Keratinocyte (primary cell): ENCODE results near the gene PPP1R14B. TPM values are rescaled to one million over a fixed set of nuclear protein-coding genes. Genes with fewer than 3 reads are reported as not detected.

Experiments
- DNase-seq: peaks from one replicate; pipeline ENCODE4 v3.0.0-alpha.2; 2011; ENCODE audit warnings: low read depth, missing footprints, low spot score
- FAIRE-seq: peaks from 2 replicates; lab custom pipeline; 2011; peaks lifted over from hg19 to GRCh38; lab: Jason Lieb, UNC
- H2AFZ ChIP-seq: 2 replicates; pipeline ENCODE4 v1.6.0; 2012; ENCODE audit warnings: low read length, control low read depth, inconsistent platforms; ENCODE audit not compliant: control insufficient read depth
- H3K27ac ChIP-seq: 2 replicates; pipeline ENCODE4 v1.5.1; 2011; ENCODE audit warnings: low read length; ENCODE audit not compliant: control insufficient read depth, insufficient read depth
- H3K27me3 ChIP-seq: 3 replicates; pipeline ENCODE4 v1.6.0; 2011; ENCODE audit warnings: low read length; ENCODE audit not compliant: control insufficient read depth, insufficient read depth; ENCODE audit errors: extremely low read depth
- H3K36me3 ChIP-seq, 2 experiments: 2 replicates in 1 of 2; 3 replicates in 1 of 2; pipeline ENCODE4 v1.5.1; 2011; ENCODE audit warnings: low read length in 2 of 2, mild to moderate bottlenecking in 1 of 2; ENCODE audit not compliant: control insufficient read depth in 2 of 2, insufficient read depth in 2 of 2; ENCODE audit errors: extremely low read depth in 1 of 2
- H3K4me1 ChIP-seq: 3 replicates; pipeline ENCODE4 v1.5.1; 2011; ENCODE audit warnings: low read length; ENCODE audit not compliant: control insufficient read depth, insufficient read depth; ENCODE audit errors: extremely low read depth
- H3K4me2 ChIP-seq: 3 replicates; pipeline ENCODE4 v1.6.0; 2011; ENCODE audit warnings: low read depth, low read length; ENCODE audit not compliant: control insufficient read depth, insufficient read depth; ENCODE audit errors: extremely low read depth
- H3K4me3 ChIP-seq, 3 experiments: fragments of 200-600 bp in 1 of 3; sonication (generic) in 1 of 3; 2 replicates in 2 of 3; 3 replicates in 1 of 3; pipeline ENCODE4 v1.5.1; 2011 to 2016; ENCODE audit warnings: low read length in 3 of 3, mild to moderate bottlenecking in 3 of 3, control low read depth in 2 of 3, inconsistent platforms in 1 of 3, low read depth in 1 of 3, mixed read lengths in 1 of 3, mixed run types in 1 of 3, moderate library complexity in 1 of 3; ENCODE audit not compliant: control insufficient read depth in 2 of 3, insufficient read depth in 2 of 3; ENCODE audit errors: extremely low read depth in 1 of 3
- H3K79me2 ChIP-seq: 2 replicates; pipeline ENCODE4 v1.6.0; 2012; ENCODE audit warnings: low read length; ENCODE audit not compliant: control insufficient read depth, insufficient read depth
- H3K9ac ChIP-seq: 3 replicates; pipeline ENCODE4 v1.6.0; 2011; ENCODE audit warnings: low read length; ENCODE audit not compliant: control insufficient read depth, insufficient read depth; ENCODE audit errors: extremely low read depth
- H3K9me1 ChIP-seq: 3 replicates; pipeline ENCODE4 v1.6.0; 2011; ENCODE audit warnings: low read length; ENCODE audit not compliant: control insufficient read depth, insufficient read depth; ENCODE audit errors: extremely low read depth
- H3K9me3 ChIP-seq: 2 replicates; pipeline ENCODE4 v1.5.1; 2012; ENCODE audit warnings: low read depth, low read length; ENCODE audit not compliant: control insufficient read depth
- H4K20me1 ChIP-seq: 3 replicates; pipeline ENCODE4 v1.6.0; 2011; ENCODE audit warnings: low read length; ENCODE audit not compliant: control insufficient read depth, insufficient read depth; ENCODE audit errors: extremely low read depth
- CTCF ChIP-seq, 3 experiments: IDR thresholded peaks in 1 of 3; conservative IDR thresholded peaks in 1 of 3; optimal IDR thresholded peaks in 1 of 3; 2 replicates in 2 of 3; 3 replicates in 1 of 3; pipeline versions ENCODE3 to v1.5.1; 2011; ENCODE audit warnings: low read length in 3 of 3, mild to moderate bottlenecking in 3 of 3, moderate library complexity in 2 of 3, control low read depth in 1 of 3, inconsistent platforms in 1 of 3; ENCODE audit not compliant: insufficient read depth in 2 of 3; ENCODE audit errors: extremely low read depth in 1 of 3
- EZH2 ChIP-seq: IDR thresholded peaks from one replicate; pipeline ENCODE4 v1.6.1; 2012; ENCODE audit warnings: inconsistent platforms, mild to moderate bottlenecking, low read length, moderate library complexity
- dilution Hi-C: fragments of 300-500 bp; cut with MboI; formaldehyde crosslinking; loops from one replicate; pipeline ENCODE4 v1.7.0; 2020; ENCODE audit warnings: low sequenced_read_pairs; ENCODE audit not compliant: extremely low pct_ligation_motif_present
- polyA plus RNA-seq, 5 experiments: library from polyadenylated mRNA; depleted of rRNA in 3 of 5; stranded (reverse) in 3 of 5; stranded (forward) in 1 of 5; unstranded in 1 of 5; fragments of >200 nt; gene quantifications; 1 replicate in 1 of 5; 2 replicates in 3 of 5; 3 replicates in 1 of 5; pipeline versions ENCODE4 v1.2.1 to v1.2.3, GENCODE V29; 2011 to 2012; ENCODE audit warnings: missing spikeins in 2 of 5, low read depth in 1 of 5, low replicate concordance in 1 of 5

Gene PPP1R14B
- polyA plus RNA-seq, 1 donor (not counting 4 experiments of a cell fraction or from before 2014, with no cell fraction given) = 208 TPM

- DNase-seq (no peak), FAIRE-seq (no peak)
- peak overlapping the region; percentile 90 for H3K9ac ChIP-seq
- H2AFZ ChIP-seq = no peak overlapping the region
- dilution Hi-C loops = no loop called here
- H3K36me3 ChIP-seq = peaks cover 19 to 30% of the 10 kb centered on the region in 2 experiments
- peaks cover 37% of the 10 kb centered on the region for H3K79me2 ChIP-seq
- peaks cover 21% of the 10 kb centered on the region for H3K4me1 ChIP-seq
- no peak overlapping the region for H3K27ac ChIP-seq
- H3K9me3 ChIP-seq = no peaks in the 10 kb centered on the region
- TF ChIP-seq EZH2 (no peak), CTCF (optimal IDR thresholded peaks at IDR 0.05 in 1 of 3, IDR thresholded peaks at IDR 0.05 in 1 of 3, conservative IDR thresholded peaks at IDR 0.05 in 1 of 3; ENCODE audit: extremely low read depth in 1 of 3, insufficient read depth in 2 of 3, low read length in 3 of 3) (no peak)
- peak overlapping the region; percentile 87 for H3K4me2 ChIP-seq
- H4K20me1 ChIP-seq = peaks cover 8% of the 10 kb centered on the region
- H3K27me3 ChIP-seq = no peaks in the 10 kb centered on the region
- H3K9me1 ChIP-seq = no peaks in the 10 kb centered on the region
- peak overlapping the region; percentile 77 to 96 (median 96) for H3K4me3 ChIP-seq
Observed at GRCh38 chr11:64253043-64253442, 6.3 kb upstream of the PPP1R14B start.

DNA sequence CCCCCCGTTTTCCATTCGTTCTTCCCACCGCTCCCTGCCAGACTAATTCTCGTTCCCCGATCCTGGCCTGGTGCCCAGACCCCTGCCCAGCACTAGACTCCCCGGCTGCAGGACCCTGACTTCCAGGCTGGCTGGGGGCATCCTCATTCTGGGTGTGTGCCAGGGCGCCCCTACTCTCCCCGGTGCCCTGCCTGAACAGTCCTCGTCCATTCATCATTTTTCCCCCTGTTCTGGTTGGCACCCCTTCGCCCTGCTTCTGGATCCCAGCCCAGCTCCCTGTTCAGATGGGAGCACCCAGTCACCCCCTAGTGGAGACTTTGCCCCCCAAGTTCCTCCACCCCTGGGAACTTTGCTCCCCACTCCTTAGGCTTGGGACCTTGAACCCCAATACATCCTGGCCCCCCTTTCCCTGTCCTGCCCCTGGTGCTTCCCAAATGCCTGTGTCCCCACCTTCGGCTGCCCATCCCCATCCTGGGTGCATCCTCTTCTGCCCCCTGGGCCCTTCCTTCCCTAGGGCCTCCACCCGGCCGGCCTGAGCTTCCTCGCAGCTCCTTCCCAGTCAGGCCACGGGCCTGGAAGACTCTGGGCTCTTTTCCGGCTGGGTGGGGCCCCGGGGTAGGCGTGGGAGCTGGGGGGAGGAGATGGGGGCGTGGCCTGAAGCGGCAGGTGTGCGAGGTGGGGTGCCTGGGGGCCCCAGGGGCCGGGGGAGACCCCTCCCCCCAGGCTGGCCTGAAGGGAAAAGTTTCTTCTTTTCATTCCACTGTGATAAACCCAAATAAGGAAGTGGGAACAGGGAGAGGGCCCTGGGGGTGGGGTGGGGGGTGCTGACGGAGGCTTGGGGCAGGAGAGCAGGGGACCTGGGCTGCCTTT, 5.5 kb upstream of the PPP1R14B start:
- H3K27me3 ChIP-seq = no peaks in the 10 kb centered on the region
- FAIRE-seq (no peak), DNase-seq (no peak)
- no peaks in the 10 kb centered on the region for H3K9me3 ChIP-seq
- peaks cover 37% of the 10 kb centered on the region for H3K79me2 ChIP-seq
- no peak for TF ChIP-seq EZH2
- TF ChIP-seq CTCF (optimal IDR thresholded peaks at IDR 0.05 in 1 of 3, IDR thresholded peaks at IDR 0.05 in 1 of 3, conservative IDR thresholded peaks at IDR 0.05 in 1 of 3; ENCODE audit: extremely low read depth in 1 of 3, insufficient read depth in 2 of 3, low read length in 3 of 3) = peak in 2 of 3 experiments; percentile 40 to 67
- peaks cover 8% of the 10 kb centered on the region for H4K20me1 ChIP-seq
- peak overlapping the region; percentile 77 to 96 (median 96) for H3K4me3 ChIP-seq
- no peaks in the 10 kb centered on the region for H3K9me1 ChIP-seq
- H2AFZ ChIP-seq = no peak overlapping the region
- H3K27ac ChIP-seq = peak overlapping the region; percentile 61
- peaks cover 19 to 30% of the 10 kb centered on the region in 2 experiments for H3K36me3 ChIP-seq
- peak overlapping the region; percentile 87 for H3K4me2 ChIP-seq
- peak overlapping the region; percentile 90 for H3K9ac ChIP-seq
- H3K4me1 ChIP-seq = peaks cover 26% of the 10 kb centered on the region
- dilution Hi-C loops = no loop called here
